Neural progenitor cell (in vitro differentiated cells): ENCODE measurements around the gene PTPN4. TPM values are rescaled to one million over a fixed set of nuclear protein-coding genes. Genes with fewer than 3 reads are reported as not detected.

Experiments
- DNase-seq: peaks from one replicate; pipeline ENCODE4 v3.0.0-alpha.2; 2016; ENCODE audit warnings: low spot score
- H2AFZ ChIP-seq: fragments of 200-600 bp; sonication (generic); replicated peaks from 2 replicates; pipeline ENCODE4 v1.6.1; 2016; ENCODE audit warnings: antibody characterized with exemption
- H3F3A ChIP-seq: fragments of 200-600 bp; sonication (generic); 2 replicates; pipeline ENCODE4 v1.6.1; 2016; ENCODE audit warnings: antibody characterized with exemption, low read depth
- H3K27ac ChIP-seq: fragments of 200-600 bp; sonication (generic); 2 replicates; pipeline ENCODE4 v1.5.1; 2016; ENCODE audit warnings: mild to moderate bottlenecking
- H3K27me3 ChIP-seq: fragments of 200-600 bp; sonication (generic); 2 replicates; pipeline ENCODE4 v1.6.1; 2016; ENCODE audit warnings: mild to moderate bottlenecking, moderate library complexity
- H3K36me3 ChIP-seq: fragments of 200-600 bp; sonication (generic); 2 replicates; pipeline ENCODE4 v1.5.1; 2016
- H3K4me1 ChIP-seq: fragments of 200-600 bp; sonication (generic); 2 replicates; pipeline ENCODE4 v1.6.1; 2016; ENCODE audit warnings: mixed run types
- H3K4me2 ChIP-seq: fragments of 200-600 bp; sonication (generic); 2 replicates; pipeline ENCODE4 v1.6.1; 2016
- H3K4me3 ChIP-seq: fragments of 200-600 bp; sonication (generic); 2 replicates; pipeline ENCODE4 v1.5.1; 2016
- H3K79me2 ChIP-seq: fragments of 200-600 bp; sonication (generic); 2 replicates; pipeline ENCODE4 v1.6.1; 2016; ENCODE audit warnings: low read depth
- H3K9ac ChIP-seq: fragments of 200-600 bp; sonication (generic); 2 replicates; pipeline ENCODE4 v1.6.1; 2016
- H3K9me3 ChIP-seq: fragments of 200-600 bp; sonication (generic); 2 replicates; pipeline ENCODE4 v1.5.1; 2016; ENCODE audit warnings: low read depth
- H4K20me1 ChIP-seq: fragments of 200-600 bp; sonication (generic); 2 replicates; pipeline ENCODE4 v1.6.1; 2016; ENCODE audit warnings: low read depth
- H3K27ac Mint-ChIP-seq: 3 replicates; pipeline ENCODE4 v1.8.0; 2021; ENCODE audit warnings: mixed read lengths
- H3K27me3 Mint-ChIP-seq: 2 replicates; pipeline ENCODE4 v1.8.0; 2022; ENCODE audit warnings: low read depth, mild to moderate bottlenecking, inconsistent platforms, moderate library complexity, mixed read lengths; ENCODE audit not compliant: insufficient read depth
- H3K36me3 Mint-ChIP-seq: 3 replicates; pipeline ENCODE4 v1.8.0; 2021; ENCODE audit warnings: mixed read lengths
- H3K4me1 Mint-ChIP-seq: 3 replicates; pipeline ENCODE4 v1.8.0; 2021; ENCODE audit warnings: mixed read lengths
- H3K4me3 Mint-ChIP-seq: 3 replicates; pipeline ENCODE4 v1.8.0; 2021; ENCODE audit warnings: mild to moderate bottlenecking, moderate library complexity, mixed read lengths
- H3K9me3 Mint-ChIP-seq: 3 replicates; pipeline ENCODE4 v1.8.0; 2020; ENCODE audit warnings: mixed read lengths
- CTCF ChIP-seq: fragments of 200-600 bp; sonication (generic); IDR thresholded peaks from 2 replicates; pipeline ENCODE4 v1.5.1; 2017; ENCODE audit warnings: antibody characterized with exemption, mild to moderate bottlenecking
- EZH2 ChIP-seq: fragments of 200-600 bp; sonication (generic); IDR thresholded peaks from 2 replicates; pipeline ENCODE4 v1.6.1; 2017; ENCODE audit warnings: antibody characterized with exemption, mild to moderate bottlenecking, moderate library complexity
- EZH2phosphoT487 ChIP-seq: fragments of 200-600 bp; sonication (generic); IDR thresholded peaks from 2 replicates; pipeline ENCODE4 v1.6.1; 2017; ENCODE audit warnings: antibody characterized with exemption
- total RNA-seq: library from RNA; depleted of rRNA; stranded (reverse); fragments of >200 nt; gene quantifications from 2 replicates; pipeline ENCODE4 v1.2.3, GENCODE V29; 2015; ENCODE audit warnings: low replicate concordance

Gene PTPN4
- total RNA-seq, 1 donor from 2014 or later = 51.8 TPM

GRCh38 chr2:119827866-119828507 is 68.3 kb downstream of the PTPN4 start:
- peaks cover 26% of the 10 kb centered on the region for H3K9me3 Mint-ChIP-seq
- Histone ChIP-seq H3K27me3 (no peaks in the 10 kb centered on the region), H4K20me1 (no peaks in the 10 kb centered on the region), H3K4me2 (no peak overlapping the region), H3K79me2 (peaks cover 89% of the 10 kb centered on the region), H3K4me3 (no peak overlapping the region), H2AFZ (no peak overlapping the region), H3F3A (no peaks in the 10 kb centered on the region), H3K36me3 (no peaks in the 10 kb centered on the region), H3K9ac (no peak overlapping the region), H3K4me1 (peaks cover 5% of the 10 kb centered on the region), H3K9me3 (no peaks in the 10 kb centered on the region), H3K27ac (no peak overlapping the region)
- H3K4me3 Mint-ChIP-seq = no peak overlapping the region
- TF ChIP-seq EZH2phosphoT487 (no peak), CTCF (no peak), EZH2 (no peak)
- H3K27ac Mint-ChIP-seq = no peak overlapping the region
- H3K27me3 Mint-ChIP-seq = peaks cover 3% of the 10 kb centered on the region
- peaks cover 36% of the 10 kb centered on the region for H3K36me3 Mint-ChIP-seq
- H3K4me1 Mint-ChIP-seq = peaks cover 3% of the 10 kb centered on the region
- no peak for DNase-seq

GRCh38 chr2:119836455-119837142 is 76.9 kb downstream of the PTPN4 start:
- Histone ChIP-seq H3F3A (no peaks in the 10 kb centered on the region), H3K9ac (no peak overlapping the region), H3K4me1 (peaks cover 12% of the 10 kb centered on the region), H3K9me3 (no peaks in the 10 kb centered on the region), H3K27me3 (no peaks in the 10 kb centered on the region), H3K4me3 (no peak overlapping the region), H4K20me1 (no peaks in the 10 kb centered on the region), H2AFZ (no peak overlapping the region), H3K4me2 (no peak overlapping the region), H3K27ac (no peak overlapping the region), H3K36me3 (no peaks in the 10 kb centered on the region), H3K79me2 (peaks cover 51% of the 10 kb centered on the region)
- H3K4me1 Mint-ChIP-seq = no peaks in the 10 kb centered on the region
- H3K36me3 Mint-ChIP-seq = peaks cover 14% of the 10 kb centered on the region
- H3K4me3 Mint-ChIP-seq = no peak overlapping the region
- peaks cover 10% of the 10 kb centered on the region for H3K9me3 Mint-ChIP-seq
- no peak overlapping the region for H3K27ac Mint-ChIP-seq
- no peak for TF ChIP-seq EZH2
- TF ChIP-seq CTCF = no peak
- no peak for TF ChIP-seq EZH2phosphoT487
- no peaks in the 10 kb centered on the region for H3K27me3 Mint-ChIP-seq
- no peak for DNase-seq

- no peak overlapping the region for H3K27ac Mint-ChIP-seq
- no peak for DNase-seq
Observed at GRCh38 chr2:119837350-119837749, 77.6 kb downstream of the PTPN4 start.

More at GRCh38 chr2:119837350-119837749, 77.6 kb downstream of the PTPN4 start:
- H2AFZ ChIP-seq = no peak overlapping the region
- H4K20me1 ChIP-seq = no peaks in the 10 kb centered on the region
- no peaks in the 10 kb centered on the region for H3K27me3 ChIP-seq
- no peak overlapping the region for H3K4me3 ChIP-seq
- peaks cover 12% of the 10 kb centered on the region for H3K9me3 Mint-ChIP-seq
- peaks cover under 1% of the 10 kb centered on the region for H3K9me3 ChIP-seq
- peaks cover under 1% of the 10 kb centered on the region for H3F3A ChIP-seq
- H3K36me3 Mint-ChIP-seq = peaks cover 16% of the 10 kb centered on the region
- H3K4me2 ChIP-seq = no peak overlapping the region
- H3K36me3 ChIP-seq = no peaks in the 10 kb centered on the region
- TF ChIP-seq CTCF = no peak
- TF ChIP-seq EZH2phosphoT487 = no peak
- no peak for TF ChIP-seq EZH2
- no peak overlapping the region for H3K9ac ChIP-seq
- H3K4me1 Mint-ChIP-seq = no peaks in the 10 kb centered on the region
- peaks cover 53% of the 10 kb centered on the region for H3K79me2 ChIP-seq
- no peaks in the 10 kb centered on the region for H3K27me3 Mint-ChIP-seq
- no peak overlapping the region for H3K4me3 Mint-ChIP-seq
- H3K27ac ChIP-seq = no peak overlapping the region
- peaks cover 12% of the 10 kb centered on the region for H3K4me1 ChIP-seq
